NCI-H1436 (cell line): ENCODE measurements around the gene PSMF1.
"Not testable (repeated sequence)": the region's sequence is repeated elsewhere in the genome, so short reads cannot be mapped to it uniquely, and the experiment has no call there.

Experiments used
- DNase-seq: peaks from one replicate; lab custom pipeline; 2025; lab: John Stamatoyannopoulos, UW

The PSMF1 gene

GRCh38 chr20:1215386-1216170 lies 97.2 kb downstream of the PSMF1 start:
- DNase-seq = no peak

- not testable (repeated sequence) for DNase-seq
Measured at GRCh38 chr20:1216527-1217427, 98.4 kb downstream of the PSMF1 start.
